LHCN-M2 (cell line): ENCODE data around the gene DPP8. TPM values are rescaled to one million over a fixed set of nuclear protein-coding genes. Genes with fewer than 3 reads are reported as not detected.
A peak's percentile ranks its signal among the peaks of the same experiment; 100 is the strongest.
"Not testable (repeated sequence)": the region's sequence is repeated elsewhere in the genome, so short reads cannot be mapped to it uniquely, and the experiment has no call there.

Source experiments
- DNase-seq: peaks from one replicate; pipeline ENCODE4 v3.0.0-alpha.2; 2012; ENCODE audit warnings: low read depth
- total RNA-seq: library from RNA; depleted of rRNA; stranded (reverse); fragments of >200 nt; gene quantifications from 2 replicates; pipeline ENCODE4 v1.2.3, GENCODE V29; 2014; rRNA removed

The DPP8 gene
- total RNA-seq, 1 experiment from 2014 or later, result 27.7 TPM

GRCh38 chr15:65405791-65406423, 111.6 kb downstream of the DPP8 start:
- DNase-seq, result no peak

- no peak for DNase-seq
Measured at GRCh38 chr15:65404186-65404872, 113.2 kb downstream of the DPP8 start.

GRCh38 chr15:65402961-65403360, 114.5 kb downstream of the DPP8 start:
- no peak for DNase-seq

GRCh38 chr15:65401611-65402240, 115.8 kb downstream of the DPP8 start:
- no peak for DNase-seq

- peak; percentile 71 for DNase-seq
Measured at GRCh38 chr15:65400760-65401610, 116.5 kb downstream of the DPP8 start.

- DNase-seq, result no peak
Measured at GRCh38 chr15:65399997-65400396, 117.5 kb downstream of the DPP8 start.

- no peak for DNase-seq
Measured at GRCh38 chr15:65399001-65399706, 118.3 kb downstream of the DPP8 start.

GRCh38 chr15:65398486-65398885, 119.0 kb downstream of the DPP8 start:
- DNase-seq, result not testable (repeated sequence)

- DNase-seq, result no peak
Measured at GRCh38 chr15:65396965-65397317, 120.5 kb downstream of the DPP8 start.

- DNase-seq, result no peak
Measured at GRCh38 chr15:65396283-65396964, 121.1 kb downstream of the DPP8 start.

- DNase-seq, result no peak
Measured at GRCh38 chr15:65395567-65396202, 121.8 kb downstream of the DPP8 start.

- DNase-seq, result no peak
Measured at GRCh38 chr15:65394936-65395335, 122.6 kb downstream of the DPP8 start.

GRCh38 chr15:65394280-65394789, 123.2 kb downstream of the DPP8 start:
- DNase-seq, result no peak

GRCh38 chr15:65393557-65393956, 123.9 kb downstream of the DPP8 start:
- no peak for DNase-seq

GRCh38 chr15:65393091-65393490, 124.4 kb downstream of the DPP8 start:
- no peak for DNase-seq

Other genes with a start within 250 kb of the DPP8 start
- 7.3 and 7.8 TPM in 2 replicates for gene PARP16, start 230.8 kb downstream of the DPP8 start, total RNA-seq
- gene RNU5A-1, start 221.6 kb downstream of the DPP8 start, total RNA-seq, result not detected in 2 replicates
- gene RNU5B-1, start 213.0 kb downstream of the DPP8 start, total RNA-seq, result not detected in 2 replicates
- gene IGDCC3, start 139.7 kb downstream of the DPP8 start, total RNA-seq, result not detected in 2 replicates
- gene IGDCC4, start 94.7 kb downstream of the DPP8 start, total RNA-seq, result 6.5 and 7.7 TPM in 2 replicates
- 137 and 144 TPM in 2 replicates for gene HACD3, start 12.8 kb upstream of the DPP8 start, total RNA-seq
- 32.6 and 36.6 TPM in 2 replicates for gene INTS14, start 93.4 kb upstream of the DPP8 start, total RNA-seq
- 7.1 and 9.3 TPM in 2 replicates for gene SLC24A1, start 104.2 kb upstream of the DPP8 start, total RNA-seq